Globus pallidus (tissue), 1 donor: ENCODE measurements around the gene IFI16.
"Not testable (repeated sequence)": the region's sequence is repeated elsewhere in the genome, so short reads cannot be mapped to it uniquely, and the experiment has no call there.

ENCODE experiments used
- DNase-seq: peaks from one replicate; pipeline ENCODE4 v3.0.0-alpha.2; 2015; ENCODE audit warnings: low spot score

Gene IFI16

DNA sequence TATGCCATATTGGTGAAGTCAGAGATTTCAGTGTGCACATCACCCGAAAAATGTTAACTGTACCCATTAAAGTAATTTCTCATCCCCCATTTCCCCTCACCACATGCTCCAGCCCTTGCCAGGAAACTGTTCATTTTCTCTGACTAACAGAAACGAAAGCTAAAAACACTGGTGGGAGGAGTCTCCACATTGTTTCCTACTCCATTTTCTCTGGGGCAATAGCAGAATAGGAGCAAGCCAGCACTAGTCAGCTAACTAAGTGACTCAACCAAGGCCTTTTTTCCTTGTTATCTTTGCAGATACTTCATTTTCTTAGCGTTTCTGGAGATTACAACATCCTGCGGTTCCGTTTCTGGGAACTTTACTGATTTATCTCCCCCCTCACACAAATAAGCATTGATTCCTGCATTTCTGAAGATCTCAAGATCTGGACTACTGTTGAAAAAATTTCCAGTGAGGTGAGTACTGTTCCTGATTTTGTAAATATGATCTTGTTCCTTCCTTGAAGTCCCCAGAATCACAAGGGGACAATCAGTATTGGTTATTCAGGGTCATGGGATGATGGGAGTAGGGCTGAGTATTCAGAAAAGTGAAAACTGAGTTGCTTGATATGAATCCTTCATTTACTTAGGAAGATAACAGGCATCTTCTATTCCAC lies at the start of gene IFI16:
IFI16 (plus strand) TSS at position 204 of the 658 bp plus-strand sequence. CDS start 4,774 bp downstream, outside the sequence.
- peak; percentile 74 for DNase-seq

DNA sequence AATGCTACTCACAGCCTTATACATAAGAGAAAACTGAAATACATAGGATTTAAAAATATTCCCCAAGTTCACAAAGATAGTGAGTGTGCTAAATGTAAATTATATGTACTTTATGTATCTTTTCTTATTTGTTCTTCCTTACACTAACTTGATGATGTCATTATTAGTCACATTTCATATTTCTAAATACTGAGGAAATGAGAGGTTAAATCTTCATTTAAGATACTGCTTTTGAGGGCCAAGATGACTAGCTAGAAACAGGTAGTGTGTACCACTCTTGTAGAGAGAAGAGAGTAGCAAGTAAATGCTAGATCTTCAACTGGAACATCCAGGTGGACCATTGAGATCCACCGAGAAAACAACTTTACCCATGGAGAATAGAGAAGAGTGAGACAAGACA lies 48.5 kb upstream of the IFI16 start:
- no peak for DNase-seq

DNA sequence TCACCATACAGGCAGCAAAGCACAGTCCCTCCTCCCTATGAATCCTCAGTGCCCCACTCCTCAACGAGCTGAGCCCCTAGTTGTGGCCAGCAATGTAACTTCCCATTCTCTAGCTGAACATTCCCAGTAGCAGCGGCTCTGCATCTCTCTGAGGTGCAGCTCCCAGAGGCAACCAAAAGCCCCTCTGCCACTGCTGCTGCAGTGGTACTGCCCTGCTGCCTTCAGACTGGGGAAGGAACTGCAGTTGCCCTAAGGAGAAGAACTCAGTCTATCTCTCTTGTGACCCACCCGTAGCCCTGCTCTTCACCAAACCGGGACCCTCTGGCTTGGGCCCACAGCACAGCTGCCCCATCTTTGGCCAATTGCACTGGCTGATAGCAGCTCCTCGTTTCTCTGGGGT lies 46.7 kb upstream of the IFI16 start:
- DNase-seq: no peak

DNA sequence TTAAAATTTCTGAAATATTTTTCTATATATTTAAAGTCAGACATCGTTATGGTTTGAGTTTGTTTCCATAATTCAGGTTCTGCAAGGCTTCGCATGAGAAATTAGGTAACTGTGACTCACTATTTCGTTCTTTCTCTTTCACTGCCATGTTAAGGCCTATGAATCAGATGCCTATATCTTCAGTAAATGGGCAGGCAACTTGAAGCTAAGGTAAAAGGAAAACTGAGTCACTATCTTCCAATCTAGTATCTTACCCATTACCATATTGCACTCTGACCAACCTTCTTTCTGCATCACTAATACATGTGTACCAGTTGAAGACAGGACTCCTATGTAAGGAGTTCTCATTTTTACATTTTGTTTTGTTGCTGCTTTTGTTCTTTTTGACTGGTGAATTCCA lies 40.5 kb upstream of the IFI16 start:
- DNase-seq: no peak

DNA sequence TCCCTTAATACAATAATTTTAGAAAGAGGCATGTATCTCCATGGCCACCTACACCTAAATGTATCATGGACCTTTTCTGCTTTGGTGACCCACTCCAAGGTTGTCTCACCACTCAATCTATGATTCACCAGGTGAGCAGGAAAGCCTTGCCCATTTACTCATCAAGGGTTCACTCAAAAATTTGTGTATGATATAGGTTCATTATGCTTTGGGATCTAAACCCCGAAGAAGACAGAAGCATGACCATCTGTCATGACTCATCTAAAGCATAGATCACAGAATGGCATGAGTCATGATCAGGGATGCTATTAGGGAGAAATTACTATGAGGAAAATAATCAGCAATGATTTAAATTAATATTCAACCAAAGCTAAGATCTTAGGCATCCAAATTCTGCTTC lies 39.9 kb upstream of the IFI16 start:
- DNase-seq: no peak

DNA sequence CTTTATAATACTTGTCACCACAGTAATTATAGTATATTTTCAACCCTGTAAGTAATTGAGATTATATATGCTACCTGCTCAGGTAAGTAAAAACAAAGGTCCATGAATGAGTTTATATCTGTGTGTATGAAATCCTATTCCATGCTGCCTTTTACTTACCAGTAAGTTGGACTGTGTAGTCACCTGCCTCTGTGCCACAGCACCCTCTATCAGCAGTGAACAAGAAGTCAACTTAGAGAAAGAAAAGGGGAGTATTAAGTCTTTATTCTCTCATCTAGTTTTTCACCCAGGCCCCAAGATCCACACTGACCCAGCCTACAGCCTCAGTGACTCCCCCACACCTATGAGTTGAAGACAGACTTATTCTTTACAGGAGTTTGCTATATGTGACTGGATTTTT lies 36.9 kb upstream of the IFI16 start:
- DNase-seq: no peak

DNA sequence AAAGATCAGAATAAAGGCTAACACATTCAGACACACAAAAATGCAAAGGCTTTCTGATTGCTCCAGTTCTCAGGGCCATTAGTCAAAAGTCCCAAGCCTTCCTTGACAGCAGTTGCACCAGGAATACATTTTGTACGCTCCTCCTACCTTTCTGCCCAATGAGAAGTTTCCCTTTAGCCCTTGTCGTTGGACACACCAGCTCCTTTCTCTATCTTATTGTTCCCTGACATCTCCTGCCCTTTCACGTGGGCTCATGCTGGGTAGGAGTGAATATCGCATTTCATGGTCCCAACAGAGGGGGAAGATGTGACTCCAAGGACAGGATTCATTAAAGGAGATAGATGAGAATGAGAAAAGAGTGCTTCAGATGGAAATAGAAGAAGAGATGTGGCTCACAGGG lies 33.5 kb upstream of the IFI16 start:
- DNase-seq: no peak

DNA sequence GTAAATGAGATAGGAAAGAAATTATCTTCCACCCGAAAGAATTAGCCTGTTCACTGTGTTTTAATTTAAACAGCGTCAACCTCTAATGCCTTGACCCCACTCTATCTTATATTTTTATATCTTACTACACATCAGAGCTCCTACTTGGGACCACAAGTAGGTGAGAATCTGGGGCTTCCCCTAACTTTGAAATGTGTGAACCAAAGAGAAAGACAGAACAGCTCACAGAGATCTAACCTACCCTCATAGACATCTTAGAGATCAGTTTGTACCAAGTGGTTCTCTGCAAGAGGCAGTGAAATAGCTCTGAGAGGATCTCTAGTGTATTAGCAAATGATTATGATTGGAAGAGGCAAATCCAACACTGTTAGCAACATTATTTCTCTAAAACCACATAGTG lies 31.0 kb upstream of the IFI16 start:
- DNase-seq: no peak

DNA sequence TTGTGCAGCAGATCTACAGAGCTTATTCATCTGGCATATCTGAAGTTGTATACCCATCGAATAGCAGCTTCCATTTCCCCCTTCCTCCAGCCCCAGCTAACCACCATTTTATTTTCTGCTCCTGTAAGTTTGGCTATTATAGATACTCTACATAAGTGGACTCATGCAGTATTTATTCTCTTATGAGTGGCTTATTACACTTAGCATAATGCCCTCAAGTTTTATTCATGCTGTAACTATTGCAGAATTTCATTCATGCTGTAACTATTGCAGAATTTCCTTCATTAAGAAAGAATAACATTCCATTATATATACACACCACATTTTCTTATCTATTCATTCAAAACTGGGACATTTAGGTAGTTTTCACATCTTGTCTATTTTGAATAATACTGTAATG lies 30.5 kb upstream of the IFI16 start:
- DNase-seq: no peak

DNA sequence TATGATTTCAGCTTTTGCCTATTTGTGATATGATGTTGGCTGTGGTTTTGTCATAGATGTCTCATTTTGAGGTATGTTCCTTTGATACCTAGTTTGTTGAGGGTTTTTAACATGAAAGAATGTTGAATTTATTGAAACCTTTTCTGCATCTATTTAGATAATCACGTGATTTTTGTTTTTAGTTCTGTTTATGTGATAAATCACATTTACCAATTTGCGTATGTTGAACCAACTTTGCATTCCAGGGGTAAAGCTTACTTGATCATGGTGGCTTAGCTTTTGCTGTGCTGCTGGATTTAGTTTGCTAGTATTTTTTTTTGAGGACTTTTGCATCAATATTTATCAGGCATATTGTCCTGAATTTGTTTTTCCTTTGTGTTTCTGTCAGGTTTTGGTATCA lies 26.5 kb upstream of the IFI16 start:
- no peak for DNase-seq

DNA sequence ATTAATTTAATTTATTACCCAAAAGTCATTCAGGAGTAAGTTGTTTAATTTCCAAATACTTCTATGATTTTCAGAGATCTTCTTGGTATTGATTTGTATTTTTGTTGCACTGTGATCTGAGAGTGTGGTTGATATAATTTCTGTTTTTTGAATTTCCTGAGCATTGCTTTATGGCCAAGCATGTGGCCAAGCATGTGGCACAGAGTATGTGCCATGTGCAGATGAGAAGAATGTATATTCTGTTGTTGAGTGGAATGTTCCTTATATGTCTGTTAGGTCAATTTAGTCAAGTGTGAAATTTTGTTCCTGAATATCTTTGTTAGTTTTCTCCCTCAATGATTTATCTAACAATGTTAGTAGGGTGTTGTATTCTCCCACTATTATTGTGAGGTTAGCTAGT lies 25.3 kb upstream of the IFI16 start:
- DNase-seq: no peak

DNA sequence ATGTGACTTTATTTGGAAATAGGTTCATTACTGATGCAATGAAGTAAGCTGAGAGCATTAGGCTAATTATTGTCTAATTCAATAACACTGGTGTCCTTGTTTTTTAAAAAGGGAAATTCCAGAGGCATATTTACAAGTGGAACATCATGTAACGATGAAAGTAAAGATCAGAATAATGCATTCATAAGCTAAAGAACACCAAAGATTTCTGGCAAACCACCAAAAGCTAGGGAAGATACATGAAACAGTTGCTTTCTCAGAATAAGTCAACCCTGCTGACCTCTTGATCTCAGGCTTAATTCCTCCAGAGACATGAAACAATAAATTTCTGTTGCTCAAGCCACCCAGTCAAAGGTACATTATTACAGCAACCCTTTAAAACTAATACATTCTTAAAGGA lies 20.3 kb upstream of the IFI16 start:
- DNase-seq: no peak

DNA sequence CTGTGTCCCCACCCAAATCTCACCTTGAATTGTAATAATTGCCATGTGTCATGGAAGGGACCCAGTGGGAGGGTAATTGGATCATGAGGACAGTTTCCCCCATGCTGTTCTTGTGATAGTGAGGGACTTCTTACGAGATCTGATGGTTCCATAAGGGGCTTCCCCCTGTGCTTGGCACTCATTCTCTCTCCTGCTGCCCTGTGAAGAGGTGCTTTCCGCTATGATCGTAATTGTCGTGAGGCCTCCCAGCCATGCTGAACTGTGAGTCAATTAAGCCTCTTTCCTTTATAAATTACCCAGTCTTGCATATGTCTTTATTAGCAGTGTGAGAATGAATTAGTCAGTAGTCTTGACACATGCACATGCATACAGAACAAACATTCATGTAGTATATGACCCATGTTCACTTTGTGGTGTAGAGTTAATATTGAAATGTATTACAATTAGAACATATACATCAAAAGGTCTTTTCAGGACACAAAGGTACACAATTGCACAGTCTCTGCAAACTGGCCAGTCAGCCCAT lies 16.9 kb upstream of the IFI16 start:
- DNase-seq: no peak

DNA sequence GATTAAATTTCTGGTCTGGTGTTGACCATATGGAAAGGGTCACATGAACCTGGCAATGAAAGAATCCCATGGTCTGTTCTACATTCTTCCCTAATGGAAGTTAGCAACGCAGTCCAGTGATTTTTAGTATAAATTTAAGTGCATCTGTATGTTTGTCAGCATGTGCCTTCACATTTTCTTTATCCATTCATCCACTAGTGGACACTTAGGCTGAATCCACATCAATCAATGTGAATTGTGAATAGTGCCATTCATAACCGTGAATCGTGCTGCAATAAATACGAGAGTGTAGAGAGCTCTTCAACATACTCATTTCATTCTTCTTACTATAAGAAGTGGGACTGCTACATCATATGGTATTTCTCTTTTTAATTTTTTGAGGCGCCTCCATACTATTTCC lies 12.7 kb upstream of the IFI16 start:
- peak; percentile 31 for DNase-seq

DNA sequence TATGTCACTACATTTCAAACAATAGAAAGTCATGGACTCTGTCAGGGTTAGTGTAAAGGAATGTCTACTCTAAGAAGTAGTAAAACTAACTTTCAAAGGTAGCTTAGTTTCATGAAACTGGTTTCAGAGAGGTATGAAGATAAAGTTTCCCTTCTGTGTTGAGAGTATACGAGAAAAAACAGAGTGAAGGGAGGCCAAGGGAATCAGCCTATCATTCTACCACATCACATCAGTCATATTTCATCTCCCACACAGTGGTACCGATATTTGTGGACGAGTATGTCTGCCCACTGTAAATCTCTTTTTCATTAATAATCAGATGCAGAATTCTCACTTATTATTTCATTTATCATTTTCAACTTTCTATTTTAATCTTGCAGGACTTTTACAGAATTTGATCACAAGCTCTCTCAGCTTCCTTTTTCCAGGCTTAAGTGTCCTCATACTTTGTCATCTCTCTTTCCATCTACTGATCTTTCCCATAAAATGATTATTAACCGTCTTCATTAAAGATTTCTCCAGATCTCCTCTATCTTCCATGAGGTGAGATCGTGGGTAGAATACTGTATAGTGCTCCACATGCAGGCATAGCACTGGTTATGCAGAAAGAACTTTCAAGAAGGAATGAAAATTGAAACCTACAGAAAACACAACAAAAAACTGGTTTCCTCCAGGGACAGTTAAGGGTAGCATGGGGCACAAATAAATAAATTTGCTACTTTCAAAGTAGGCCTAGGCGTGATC lies 11.5 kb upstream of the IFI16 start:
- DNase-seq: no peak

DNA sequence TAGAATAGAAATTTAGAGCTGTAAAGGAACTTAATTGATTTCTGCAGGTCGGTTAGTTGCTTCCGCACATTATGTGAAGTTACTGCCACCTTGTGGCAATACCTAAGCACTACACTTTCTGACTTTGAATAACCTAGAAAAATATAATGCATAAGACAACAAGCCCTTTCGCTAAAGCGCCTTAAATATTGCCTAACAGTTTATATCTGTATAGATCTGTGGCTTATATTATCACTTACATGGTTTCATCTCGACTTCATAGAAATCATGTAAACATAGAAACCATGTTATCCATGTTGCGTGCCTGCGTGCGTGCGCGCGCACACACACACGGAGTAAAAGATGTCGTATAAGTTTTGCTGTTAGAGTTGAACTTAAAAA lies 10.9 kb upstream of the IFI16 start:
- peak; percentile 82 for DNase-seq

DNA sequence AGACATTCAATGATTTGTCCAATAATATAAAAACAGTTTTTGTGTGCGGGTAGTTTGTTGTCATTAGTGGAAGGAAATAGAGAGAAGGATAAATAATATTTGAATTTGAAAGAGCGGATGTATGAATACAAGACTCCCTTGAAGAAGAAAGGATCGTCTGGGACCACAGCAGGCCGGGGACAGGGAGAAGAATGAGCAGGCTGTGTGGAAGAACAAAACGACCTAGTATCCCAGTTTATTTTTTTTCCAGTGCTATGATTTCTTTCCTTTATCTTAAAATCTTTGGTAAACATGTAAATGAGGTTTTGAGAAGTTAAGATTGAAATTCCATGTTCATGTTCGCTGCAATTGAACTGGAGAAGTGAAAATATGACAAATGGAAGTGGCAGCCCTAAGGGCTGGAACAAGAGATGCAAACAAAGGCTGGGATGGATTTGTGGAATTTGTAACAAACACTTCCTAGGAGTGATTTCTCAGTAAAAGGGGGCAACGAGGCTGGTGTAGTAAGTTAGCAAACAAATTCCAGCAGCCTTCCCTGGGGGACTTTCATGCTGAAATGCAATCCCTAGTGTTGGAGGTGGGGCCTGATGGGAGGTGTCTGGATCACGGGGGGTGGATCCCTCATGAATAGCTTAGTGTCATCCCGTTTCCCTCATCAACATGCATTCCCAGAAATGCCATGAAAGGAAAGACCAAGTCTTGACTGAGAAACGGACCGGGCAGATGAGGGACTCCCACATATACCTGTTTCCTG lies 10.2 kb upstream of the IFI16 start:
- DNase-seq: peak; percentile 94

DNA sequence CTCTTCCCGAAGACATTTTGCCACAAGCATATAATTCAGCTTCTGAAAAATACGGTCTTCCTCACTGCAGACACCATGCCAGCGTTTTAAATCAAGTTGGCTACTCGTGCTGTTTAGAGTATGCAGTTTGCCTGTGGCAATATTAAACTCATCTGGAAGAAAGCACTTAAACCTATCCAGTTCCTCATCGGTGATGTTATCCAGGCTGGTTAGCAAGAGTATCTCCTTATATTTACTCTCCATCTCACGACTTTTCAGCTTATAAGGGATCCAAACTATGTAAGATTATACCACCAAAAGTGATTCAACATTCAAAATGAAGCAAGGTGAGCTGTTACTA lies 9.7 kb upstream of the IFI16 start:
- no peak for DNase-seq

DNA sequence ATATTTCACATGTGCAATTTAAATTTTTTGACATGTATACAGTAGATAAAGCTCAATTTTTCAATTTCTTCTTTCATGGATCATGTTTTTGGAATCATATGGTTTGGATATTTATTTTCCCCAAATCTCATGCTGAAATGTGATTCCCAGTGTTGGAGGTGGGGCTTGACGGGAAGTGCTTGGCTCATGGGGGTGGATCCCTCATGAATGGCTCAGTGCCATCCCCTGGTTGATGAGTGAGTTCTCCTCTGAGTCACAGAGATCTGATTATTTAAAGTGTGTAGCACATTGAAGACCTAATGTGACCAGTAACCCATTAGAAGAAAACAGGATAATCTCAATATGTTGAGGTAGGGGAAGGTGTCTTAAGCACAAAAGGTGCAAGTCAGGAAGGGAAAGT lies 9.1 kb upstream of the IFI16 start:
- peak; percentile 82 for DNase-seq

DNA sequence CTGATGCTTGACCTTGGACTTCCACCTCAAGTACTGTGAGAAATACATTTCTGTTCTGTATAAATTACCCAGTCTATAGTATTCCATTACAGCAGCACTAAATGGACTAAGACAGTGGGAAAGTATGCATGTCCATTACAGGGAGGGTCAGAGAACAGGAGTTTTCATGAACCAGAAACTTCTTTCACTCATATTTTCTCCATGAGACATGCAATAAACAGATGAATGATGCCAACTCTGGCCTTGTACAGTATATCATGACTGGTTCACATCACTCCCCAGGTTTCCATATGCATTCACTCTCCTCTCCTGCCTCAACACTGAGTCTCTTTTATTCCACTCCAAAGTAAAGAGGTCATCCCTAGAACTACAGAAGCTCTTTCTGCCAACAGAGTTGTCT lies 4.5 kb upstream of the IFI16 start:
- DNase-seq: no peak

DNA sequence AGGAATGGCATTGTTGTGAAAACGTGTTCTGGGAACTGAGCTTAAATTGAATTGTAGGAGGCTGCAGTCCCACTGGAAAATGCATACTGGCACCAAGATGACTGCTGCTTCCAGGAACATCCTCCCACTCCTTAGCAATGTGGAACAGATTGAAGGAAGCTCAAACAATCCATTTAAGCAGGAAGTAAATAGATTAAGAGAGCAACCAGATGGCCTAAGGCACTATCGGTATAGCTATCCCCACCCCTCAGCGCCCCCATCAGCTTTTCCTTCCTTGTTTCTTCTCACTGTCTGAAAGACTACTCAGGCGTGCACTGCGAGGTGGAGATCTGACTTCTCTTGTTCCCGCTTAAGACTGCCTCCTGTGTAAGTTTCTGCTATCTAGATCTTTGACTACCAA lies 4.0 kb upstream of the IFI16 start:
- DNase-seq: no peak

DNA sequence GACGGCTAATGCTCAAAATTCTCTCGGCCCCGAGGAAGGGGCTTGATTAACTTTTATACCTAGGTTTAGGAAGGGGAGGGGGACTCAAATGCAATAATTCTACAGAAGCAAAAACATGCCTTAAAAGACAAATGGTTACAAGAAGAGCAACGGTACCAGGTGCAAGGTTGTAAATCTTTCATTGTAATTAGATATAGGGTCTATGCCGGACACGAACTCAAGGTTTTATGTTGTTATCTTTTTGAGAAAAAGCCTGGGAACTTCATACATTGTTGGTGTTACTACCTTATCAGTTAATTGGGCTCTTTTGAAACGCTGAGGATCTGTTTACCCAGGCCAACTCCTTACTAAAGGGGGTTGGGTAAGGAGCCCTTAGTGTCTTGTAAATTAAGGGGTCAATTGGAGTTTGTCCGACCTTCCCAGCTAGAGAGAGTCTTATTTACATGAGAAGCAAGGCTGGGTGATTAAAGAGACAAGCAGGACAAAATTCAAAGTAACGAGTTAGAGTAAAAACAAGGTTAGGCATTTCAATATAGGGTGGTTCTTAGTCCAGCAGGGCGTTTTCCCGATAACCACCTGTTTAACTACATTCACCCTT lies 3.4 kb upstream of the IFI16 start:
- not testable (repeated sequence) for DNase-seq

DNA sequence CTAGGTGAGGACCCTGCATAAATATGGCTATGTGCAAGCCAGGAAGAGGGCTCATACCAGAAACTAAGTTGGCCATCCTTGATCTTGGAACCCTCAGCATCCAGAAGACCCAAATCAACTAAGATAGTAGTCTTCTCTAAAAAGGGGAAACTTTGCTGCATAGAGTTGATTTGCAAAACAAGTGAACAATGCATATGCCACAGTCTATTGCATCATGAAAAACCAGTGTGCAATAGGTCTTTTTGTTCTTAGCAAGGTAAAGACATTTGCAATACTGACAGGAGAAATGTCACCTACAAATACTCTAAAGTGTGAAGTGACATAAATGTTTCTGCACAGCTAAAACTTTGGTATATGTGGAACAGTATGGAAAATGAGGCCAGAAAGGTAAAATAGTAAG lies 2.0 kb upstream of the IFI16 start:
- DNase-seq: no peak
